Neural cell (in vitro differentiated cells): ENCODE results near the gene USB1.

Source experiments
- EP300 ChIP-seq: fragments of 450-650 bp; conservative IDR thresholded peaks from 2 replicates; pipeline ENCODE4 v1.6.1; 2014; ENCODE audit warnings: antibody characterized with exemption, mild to moderate bottlenecking, moderate library complexity; ENCODE audit not compliant: poor library complexity, severe bottlenecking
- EZH2 ChIP-seq: fragments of 200-600, 300-800 bp; shearing (Covaris generic), sonication (generic); IDR thresholded peaks from 2 replicates; pipeline ENCODE4 v1.6.1; 2014; ENCODE audit warnings: antibody characterized with exemption, low read length, borderline replicate concordance, mild to moderate bottlenecking; ENCODE audit not compliant: insufficient read depth, poor library complexity, severe bottlenecking
- MXI1 ChIP-seq: fragments of 450-650 bp; conservative IDR thresholded peaks from 2 replicates; pipeline ENCODE4 v1.6.1; 2014; ENCODE audit warnings: antibody characterized with exemption, mild to moderate bottlenecking; ENCODE audit not compliant: poor library complexity, severe bottlenecking
- POLR2AphosphoS5 ChIP-seq: IDR thresholded peaks from 2 replicates; pipeline ENCODE4 v1.6.1; 2012
- RAD21 ChIP-seq: fragments of 450-650 bp; conservative IDR thresholded peaks from 2 replicates; pipeline ENCODE4 v1.6.1; 2014; ENCODE audit warnings: antibody characterized with exemption, mild to moderate bottlenecking, moderate library complexity
- REST ChIP-seq: IDR thresholded peaks from 2 replicates; pipeline ENCODE4 v1.6.1; 2012; ENCODE audit warnings: borderline replicate concordance
- TAF1 ChIP-seq: IDR thresholded peaks from 2 replicates; pipeline ENCODE4 v1.6.1; 2012; ENCODE audit warnings: low read depth
- TF ChIP-seq, protein P1 (sequence below): fragments of 450-650 bp; IDR thresholded peaks from 2 replicates; pipeline ENCODE4 v1.5.1; 2014; ENCODE audit warnings: antibody characterized with exemption, mild to moderate bottlenecking, moderate library complexity; ENCODE audit not compliant: poor library complexity, severe bottlenecking

- TF ChIP-seq POLR2AphosphoS5 (no peak), EZH2 (no peak), REST (no peak), MXI1 (no peak), EP300 (no peak), TAF1 (no peak), RAD21 (no peak)
- TF ChIP-seq, protein P1, sequence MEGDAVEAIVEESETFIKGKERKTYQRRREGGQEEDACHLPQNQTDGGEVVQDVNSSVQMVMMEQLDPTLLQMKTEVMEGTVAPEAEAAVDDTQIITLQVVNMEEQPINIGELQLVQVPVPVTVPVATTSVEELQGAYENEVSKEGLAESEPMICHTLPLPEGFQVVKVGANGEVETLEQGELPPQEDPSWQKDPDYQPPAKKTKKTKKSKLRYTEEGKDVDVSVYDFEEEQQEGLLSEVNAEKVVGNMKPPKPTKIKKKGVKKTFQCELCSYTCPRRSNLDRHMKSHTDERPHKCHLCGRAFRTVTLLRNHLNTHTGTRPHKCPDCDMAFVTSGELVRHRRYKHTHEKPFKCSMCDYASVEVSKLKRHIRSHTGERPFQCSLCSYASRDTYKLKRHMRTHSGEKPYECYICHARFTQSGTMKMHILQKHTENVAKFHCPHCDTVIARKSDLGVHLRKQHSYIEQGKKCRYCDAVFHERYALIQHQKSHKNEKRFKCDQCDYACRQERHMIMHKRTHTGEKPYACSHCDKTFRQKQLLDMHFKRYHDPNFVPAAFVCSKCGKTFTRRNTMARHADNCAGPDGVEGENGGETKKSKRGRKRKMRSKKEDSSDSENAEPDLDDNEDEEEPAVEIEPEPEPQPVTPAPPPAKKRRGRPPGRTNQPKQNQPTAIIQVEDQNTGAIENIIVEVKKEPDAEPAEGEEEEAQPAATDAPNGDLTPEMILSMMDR: no peak
Measured at GRCh38 chr16:58046054-58046881, 45.1 kb downstream of the USB1 start.
